GM23338 (cell line): ENCODE measurements around the gene UNC13A. TPM values are rescaled to one million over a fixed set of nuclear protein-coding genes. Genes with fewer than 3 reads are reported as not detected.

Experiments used
- ATAC-seq: fragments of 200-7000 bp; cut with Tn5 transposase; 3 replicates; pipeline ENCODE4 v1.9.1; 2020
- DNase-seq: peaks from one replicate; pipeline ENCODE4 v3.0.0-alpha.2; 2015; ENCODE audit warnings: low spot score
- H2AFZ ChIP-seq: fragments of 200-600 bp; sonication (generic); 2 replicates; pipeline ENCODE4 v1.8.0; 2016; ENCODE audit warnings: antibody characterized with exemption, mild to moderate bottlenecking, moderate library complexity
- H3F3A ChIP-seq: fragments of 200-600 bp; sonication (generic); replicated peaks from 2 replicates; pipeline ENCODE4 v1.8.0; 2017; ENCODE audit warnings: antibody characterized with exemption, mixed run types, low read depth
- H3K27ac ChIP-seq: fragments of 200-600 bp; sonication (generic); 2 replicates; pipeline ENCODE4 v1.6.1; 2016; ENCODE audit warnings: low read depth
- H3K27me3 ChIP-seq: fragments of 200-600 bp; sonication (generic); 2 replicates; pipeline ENCODE4 v1.8.0; 2016; ENCODE audit warnings: mild to moderate bottlenecking, mixed run types, moderate library complexity; ENCODE audit not compliant: insufficient read depth
- H3K36me3 ChIP-seq: fragments of 200-600 bp; sonication (generic); 2 replicates; pipeline ENCODE4 v1.8.0; 2016; ENCODE audit warnings: mild to moderate bottlenecking; ENCODE audit not compliant: insufficient read depth
- H3K4me1 ChIP-seq: fragments of 200-600 bp; sonication (generic); 2 replicates; pipeline ENCODE4 v1.8.0; 2016; ENCODE audit warnings: mild to moderate bottlenecking, moderate library complexity; ENCODE audit not compliant: insufficient read depth
- H3K4me2 ChIP-seq: fragments of 200-600 bp; sonication (generic); 2 replicates; pipeline ENCODE4 v1.7.1; 2017; ENCODE audit warnings: mixed run types
- H3K4me3 ChIP-seq: fragments of 200-600 bp; sonication (generic); 2 replicates; pipeline ENCODE4 v1.6.1; 2016; ENCODE audit warnings: mixed run types
- H3K79me2 ChIP-seq: fragments of 200-600 bp; sonication (generic); replicated peaks from 2 replicates; pipeline ENCODE4 v1.8.0; 2017; ENCODE audit warnings: mild to moderate bottlenecking; ENCODE audit not compliant: insufficient read depth
- H3K9me2 ChIP-seq: fragments of 200-600 bp; sonication (generic); 2 replicates; pipeline ENCODE4 v1.8.0; 2017; ENCODE audit not compliant: insufficient read depth
- H4K20me1 ChIP-seq: fragments of 200-600 bp; sonication (generic); replicated peaks from 2 replicates; pipeline ENCODE4 v1.8.0; 2017; ENCODE audit warnings: mild to moderate bottlenecking; ENCODE audit not compliant: insufficient read depth
- H3K27ac Mint-ChIP-seq: 2 replicates; pipeline ENCODE4 v1.8.0; 2020; ENCODE audit warnings: inconsistent platforms, mild to moderate bottlenecking, moderate library complexity, mixed read lengths
- H3K27me3 Mint-ChIP-seq: 3 replicates; pipeline ENCODE4 v1.8.0; 2022; ENCODE audit warnings: low read depth, mild to moderate bottlenecking, moderate library complexity, mixed read lengths, inconsistent platforms; ENCODE audit not compliant: insufficient read depth, poor library complexity
- H3K36me3 Mint-ChIP-seq: 3 replicates; pipeline ENCODE4 v1.8.0; 2021; ENCODE audit warnings: low read depth, mild to moderate bottlenecking, inconsistent platforms, moderate library complexity, mixed read lengths
- H3K4me1 Mint-ChIP-seq: 3 replicates; pipeline ENCODE4 v1.8.0; 2020; ENCODE audit warnings: mild to moderate bottlenecking, inconsistent platforms, mixed read lengths
- H3K4me3 Mint-ChIP-seq: 3 replicates; pipeline ENCODE4 v1.8.0; 2021; ENCODE audit warnings: moderate library complexity, mild to moderate bottlenecking, inconsistent platforms, mixed read lengths
- H3K9me3 Mint-ChIP-seq: 3 replicates; pipeline ENCODE4 v1.8.0; 2020; ENCODE audit warnings: moderate library complexity, mild to moderate bottlenecking, inconsistent platforms, mixed read lengths
- CREB1 ChIP-seq: fragments of 250-450 bp; sonication (Bioruptor Pico); IDR thresholded peaks from 2 replicates; pipeline ENCODE4 v1.5.0; 2020; ENCODE audit warnings: low read depth, mild to moderate bottlenecking, moderate library complexity
- CTCF ChIP-seq, 2 experiments: fragments of 200-600 bp in 1 of 2; sonication (generic) in 1 of 2; conservative IDR thresholded peaks; 2 replicates each; pipeline versions ENCODE4 v1.5.1 to v1.6.1; 2016 to 2017; ENCODE audit warnings: antibody characterized with exemption in 2 of 2, low read depth in 2 of 2, mild to moderate bottlenecking in 2 of 2, moderate library complexity in 1 of 2
- ETS1 ChIP-seq: IDR thresholded peaks from 2 replicates; pipeline ENCODE4 v1.6.1; 2016; ENCODE audit warnings: antibody characterized with exemption
- EZH2phosphoT487 ChIP-seq: fragments of 200-600 bp; sonication (generic); IDR thresholded peaks from one replicate; pipeline ENCODE4 v1.8.1; 2018; ENCODE audit warnings: antibody characterized with exemption; ENCODE audit not compliant: unreplicated experiment
- JUNB ChIP-seq: IDR thresholded peaks from one replicate; pipeline ENCODE4 v1.6.1; 2016; ENCODE audit warnings: antibody characterized with exemption; ENCODE audit not compliant: unreplicated experiment
- NANOG ChIP-seq: IDR thresholded peaks from 2 replicates; pipeline ENCODE4 v1.6.1; 2016; ENCODE audit warnings: antibody characterized with exemption, borderline replicate concordance
- POLR2AphosphoS5 ChIP-seq: IDR thresholded peaks from 2 replicates; pipeline ENCODE4 v1.6.1; 2016; ENCODE audit warnings: antibody characterized with exemption, low read depth
- REST ChIP-seq: IDR thresholded peaks from one replicate; pipeline ENCODE4 v1.6.1; 2018; ENCODE audit warnings: antibody characterized with exemption; ENCODE audit not compliant: unreplicated experiment
- ZNF114 ChIP-seq: fragments of 250-450 bp; sonication (Bioruptor Pico); IDR thresholded peaks from 2 replicates; pipeline ENCODE4 v1.5.0; 2020; ENCODE audit warnings: mild to moderate bottlenecking, moderate library complexity
- long read RNA-seq: library from polyadenylated mRNA; unstranded; transcript quantifications from one replicate; pipeline ENCODE4 v2.0.0, GENCODE V29; 2020; ENCODE audit not compliant: unreplicated experiment
- polyA plus RNA-seq: library from polyadenylated mRNA; unstranded; fragments of >200 nt; fragmentation: Nextera tagmentation; extraction: Ambion mirVana; gene quantifications from 2 replicates; pipeline ENCODE4 v1.2.1, GENCODE V29; 2016
- total RNA-seq: library from RNA; depleted of rRNA; stranded (reverse); fragments of >200 nt; shearing (Covaris generic); gene quantifications from 2 replicates; pipeline ENCODE4 v1.2.3, GENCODE V29; 2014; rRNA removed

UNC13A gene
- total RNA-seq = 25.0 and 30.4 TPM in 2 replicates
- polyA plus RNA-seq = 8.7 and 9.5 TPM in 2 replicates
- long read RNA-seq, partial matches to known transcripts = 0 of 3 reads
- long read RNA-seq, other reads (novel, unspliced or antisense) = 3 of 3 reads

GRCh38 chr19:17687857-17688784 is at the start of gene UNC13A:
TSS of gene UNC13A (minus strand) at chr19:17688354. CDS start at chr19:17688199, 155 bp downstream.
- Mint-ChIP-seq H3K36me3 (peaks cover 18% of the 10 kb centered on the region), H3K27ac (peak within 1 kb of the TSS; percentile 97), H3K9me3 (peaks cover 2% of the 10 kb centered on the region; the same call in 1 of the 3 replicates)

More at GRCh38 chr19:17687857-17688784, at the start of gene UNC13A:
- H3K4me3 ChIP-seq = peak within 1 kb of the TSS; percentile 97
- TF ChIP-seq REST (peak; percentile 80), JUNB (no peak), EZH2phosphoT487 (no peak), CTCF (conservative IDR thresholded peaks at IDR 0.05; ENCODE audit: low read depth in 2 of 2) (no peak), NANOG (no peak), CREB1 (CRISPR knock-in tag) (peak; percentile 91), ZNF114 (CRISPR knock-in tag) (no peak), POLR2AphosphoS5 (no peak), ETS1 (no peak)
- ATAC-seq (peak; percentile 71), DNase-seq (peak; percentile 88)
- peaks cover 1% of the 10 kb centered on the region; the same call in 1 of the 2 replicates for H4K20me1 ChIP-seq
- peaks cover 12% of the 10 kb centered on the region for H3K4me1 Mint-ChIP-seq
- peak within 1 kb of the TSS; percentile 100 for H3K4me3 Mint-ChIP-seq
- H3K79me2 ChIP-seq = peaks cover 34% of the 10 kb centered on the region
- H3K27me3 Mint-ChIP-seq = peaks cover 14% of the 10 kb centered on the region
- H3K27me3 ChIP-seq = no peaks in the 10 kb centered on the region
- peaks cover 10% of the 10 kb centered on the region for H3K4me1 ChIP-seq
- peak within 1 kb of the TSS; percentile 90 for H3K4me2 ChIP-seq
- peak within 1 kb of the TSS; percentile 89 for H2AFZ ChIP-seq
- peaks cover 9% of the 10 kb centered on the region; the same call in 1 of the 2 replicates for H3F3A ChIP-seq
- peak within 1 kb of the TSS; percentile 86 for H3K27ac ChIP-seq
- no peaks in the 10 kb centered on the region for H3K9me2 ChIP-seq
- H3K36me3 ChIP-seq = no peaks in the 10 kb centered on the region
